HK-2 (cell line): ENCODE results near the gene LMTK2.
A peak's percentile ranks its signal among the peaks of the same experiment; 100 is the strongest.

Experiments used
- DNase-seq: peaks from one replicate; pipeline ENCODE4 v3.0.0-alpha.2; 2018; ENCODE audit not compliant: unreplicated experiment

Gene LMTK2

DNA sequence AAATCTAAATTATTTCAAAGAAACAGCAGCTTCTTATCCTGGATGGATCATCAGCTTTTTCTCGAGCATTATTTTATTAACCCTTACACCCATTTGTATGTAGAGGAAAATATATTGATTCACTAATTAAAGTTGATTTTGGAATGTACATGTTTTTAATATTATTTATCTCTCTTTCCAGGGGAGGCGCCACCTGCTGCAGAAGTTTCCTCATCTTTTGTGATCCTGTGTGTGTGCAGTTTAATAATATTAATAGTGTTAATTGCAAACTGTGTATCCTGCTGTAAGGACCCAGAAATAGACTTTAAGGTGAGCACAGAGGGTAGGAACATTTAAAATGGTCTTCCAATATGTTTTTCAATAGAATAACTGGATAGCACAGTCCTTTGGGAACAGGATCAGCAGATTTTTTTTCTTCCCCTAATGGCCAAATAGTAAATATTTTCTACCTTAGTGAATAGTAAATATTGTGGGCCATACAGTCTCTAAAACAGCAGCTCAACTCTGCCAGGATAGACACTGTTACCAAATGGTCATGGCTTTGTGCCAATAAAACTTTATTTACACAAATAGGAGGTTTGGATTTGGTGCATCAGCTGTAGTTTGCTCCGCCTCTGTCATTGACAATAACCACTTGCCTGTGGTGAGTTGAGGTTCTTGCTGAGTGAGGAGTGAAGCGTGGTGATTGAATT, 30.6 kb downstream of the LMTK2 start:
- DNase-seq = no peak

DNA sequence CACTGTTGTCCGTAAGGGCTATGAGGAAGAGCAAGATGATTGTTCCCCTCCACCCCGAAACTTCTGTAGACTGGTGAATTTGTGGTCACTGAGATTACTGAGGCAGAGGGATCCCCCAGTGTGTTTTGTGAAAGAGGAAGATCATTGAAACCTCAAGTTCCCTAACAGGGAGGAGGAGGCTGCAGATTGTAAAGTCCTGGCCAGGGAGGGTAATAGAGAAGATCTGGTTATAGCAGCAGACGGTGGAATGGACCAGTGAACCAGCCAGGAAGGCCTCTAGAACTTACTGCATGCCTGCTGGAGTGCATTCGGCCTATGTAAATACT, 31.1 kb downstream of the LMTK2 start:
- no peak for DNase-seq

DNA sequence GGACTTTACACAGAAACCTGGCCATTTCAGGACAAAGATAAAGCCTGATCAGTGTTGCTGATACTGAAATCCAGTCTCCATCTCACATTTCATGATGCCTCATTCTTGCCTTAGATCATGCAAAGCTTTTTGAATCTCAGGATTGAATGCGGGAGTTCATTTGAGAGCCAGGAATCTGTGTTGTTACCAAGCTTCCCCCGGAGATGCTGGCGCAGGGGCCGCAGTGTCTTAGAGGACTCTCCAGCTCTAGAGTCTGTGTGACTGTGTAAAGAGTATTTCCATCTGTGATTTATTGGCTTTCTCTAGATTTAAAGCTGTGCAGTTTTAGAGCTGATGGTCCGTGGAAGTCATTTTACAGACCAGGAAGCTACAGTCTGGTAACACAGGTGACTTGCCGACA, 32.0 kb downstream of the LMTK2 start:
- no peak for DNase-seq

DNA sequence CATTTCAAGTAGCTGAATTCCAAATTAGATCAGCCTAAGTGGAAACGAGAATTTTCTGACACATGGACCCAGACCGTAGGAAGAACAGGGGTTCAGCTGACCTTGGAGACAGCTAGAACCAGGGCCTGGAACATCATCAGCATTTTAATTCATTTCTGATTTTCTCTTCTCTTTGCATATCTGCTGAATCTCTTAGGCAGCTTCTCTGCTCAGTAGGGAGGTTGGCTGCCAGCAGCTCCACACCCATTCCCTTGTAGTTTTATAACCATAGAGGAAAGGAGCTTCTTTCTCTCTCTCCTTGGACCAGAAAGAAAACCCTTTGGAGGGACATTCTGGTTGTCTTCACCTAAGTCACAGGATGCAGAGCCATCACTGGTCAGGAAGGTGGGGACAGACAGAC, 36.0 kb downstream of the LMTK2 start:
- no peak for DNase-seq

DNA sequence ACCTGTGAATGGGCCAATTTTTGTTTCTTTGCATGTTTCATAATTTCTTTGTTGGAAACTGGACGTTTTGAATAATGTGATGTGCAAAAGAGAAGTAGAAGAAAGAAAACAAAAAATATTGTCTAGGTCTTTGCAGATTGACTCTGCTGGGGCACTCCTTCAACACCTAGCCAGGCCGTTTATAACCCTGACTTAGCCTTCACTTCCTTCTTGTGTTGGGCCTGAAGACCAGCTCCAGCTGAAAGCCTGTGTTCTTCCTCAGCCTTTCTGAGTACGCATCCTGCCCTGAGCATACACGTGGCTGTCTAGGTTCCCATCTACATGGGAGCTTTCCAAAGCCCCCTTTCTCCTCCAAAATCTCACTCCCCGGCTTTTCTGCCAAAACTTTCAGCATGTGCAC, 41.9 kb downstream of the LMTK2 start:
- no peak for DNase-seq

- DNase-seq = no peak
These were observed 42.5 kb downstream of the LMTK2 start for GRCh38 chr7:98149116-98149692.

- no peak for DNase-seq
These were observed 45.2 kb downstream of the LMTK2 start for GRCh38 chr7:98151884-98152283.

GRCh38 chr7:98156700-98157099, 50.0 kb downstream of the LMTK2 start:
- no peak for DNase-seq

DNA sequence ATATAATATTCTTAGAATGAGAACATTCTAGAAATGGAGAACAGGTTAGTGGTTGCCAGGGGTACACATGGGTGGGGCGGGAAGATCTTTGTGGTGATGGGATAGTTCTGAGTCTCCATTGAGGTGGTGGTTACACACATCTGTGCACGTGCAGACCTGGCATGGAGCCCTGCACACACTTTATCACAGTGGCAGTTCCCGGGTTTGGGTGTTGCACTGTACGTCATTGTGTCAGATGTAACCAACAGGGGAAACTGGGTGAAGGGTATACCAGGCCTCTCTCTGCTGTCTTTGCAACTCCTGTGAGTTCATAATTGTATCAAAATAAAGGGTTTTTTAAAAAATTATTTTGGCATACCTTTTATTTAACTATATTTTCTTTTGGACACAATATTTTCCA, 51.1 kb downstream of the LMTK2 start:
- DNase-seq = no peak

DNA sequence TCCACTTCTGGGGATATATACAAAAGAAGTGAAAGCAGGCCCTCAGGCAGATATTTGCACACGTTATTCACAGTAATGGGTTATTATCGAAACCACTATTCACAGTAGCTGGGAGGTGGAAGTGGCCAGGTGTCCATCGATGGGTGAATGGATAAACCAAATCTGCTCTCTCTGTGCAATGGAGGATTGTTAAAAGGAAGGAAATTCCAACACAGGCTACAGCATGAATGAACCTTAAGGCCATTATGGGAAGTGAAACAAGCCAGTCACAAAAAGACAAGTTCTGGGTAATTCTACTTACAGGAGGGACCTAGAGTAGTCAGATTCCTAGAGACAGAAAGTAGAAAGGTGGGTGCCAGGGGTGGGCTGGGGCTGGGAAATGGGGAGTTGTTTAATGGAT, 56.1 kb downstream of the LMTK2 start:
- no peak for DNase-seq

GRCh38 chr7:98163269-98163668, 56.6 kb downstream of the LMTK2 start:
- DNase-seq = no peak

DNA sequence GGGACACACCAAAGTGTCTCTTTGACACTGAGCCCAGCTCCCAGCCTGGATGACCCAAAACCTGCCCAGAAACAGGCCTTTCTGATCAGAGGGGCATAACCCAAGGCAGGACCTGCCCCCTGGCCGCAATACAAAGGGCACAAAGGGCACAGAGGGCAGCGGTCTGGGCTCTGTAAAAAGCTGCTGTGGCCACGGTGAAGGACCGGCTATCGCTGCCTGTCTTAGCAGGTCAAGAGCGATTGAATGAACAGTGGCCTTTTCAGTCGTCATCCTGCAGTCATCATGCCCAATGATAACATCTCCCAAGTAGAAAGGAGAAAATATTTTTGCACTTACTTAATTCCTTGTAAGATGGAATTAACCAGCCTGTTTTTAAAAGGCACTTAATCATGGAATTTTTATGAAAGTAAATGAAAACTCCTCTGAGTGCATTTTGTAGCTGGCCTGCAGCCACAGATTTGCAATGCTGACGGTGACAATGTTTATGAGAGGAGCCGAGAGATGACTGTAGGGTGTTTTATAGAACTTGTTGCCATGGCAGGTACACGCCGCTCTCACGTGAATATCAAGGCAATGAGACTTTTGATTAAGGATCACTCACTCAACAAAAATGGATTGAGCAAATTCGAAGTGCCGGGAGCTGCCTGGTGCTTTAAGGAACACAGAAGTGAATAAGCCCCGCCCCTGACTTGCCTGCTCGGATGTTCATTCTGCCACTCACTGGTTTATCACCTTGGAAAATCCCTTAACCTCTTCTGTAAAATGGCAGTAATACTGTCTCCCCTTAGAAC, 57.2 kb downstream of the LMTK2 start:
- no peak for DNase-seq

DNA sequence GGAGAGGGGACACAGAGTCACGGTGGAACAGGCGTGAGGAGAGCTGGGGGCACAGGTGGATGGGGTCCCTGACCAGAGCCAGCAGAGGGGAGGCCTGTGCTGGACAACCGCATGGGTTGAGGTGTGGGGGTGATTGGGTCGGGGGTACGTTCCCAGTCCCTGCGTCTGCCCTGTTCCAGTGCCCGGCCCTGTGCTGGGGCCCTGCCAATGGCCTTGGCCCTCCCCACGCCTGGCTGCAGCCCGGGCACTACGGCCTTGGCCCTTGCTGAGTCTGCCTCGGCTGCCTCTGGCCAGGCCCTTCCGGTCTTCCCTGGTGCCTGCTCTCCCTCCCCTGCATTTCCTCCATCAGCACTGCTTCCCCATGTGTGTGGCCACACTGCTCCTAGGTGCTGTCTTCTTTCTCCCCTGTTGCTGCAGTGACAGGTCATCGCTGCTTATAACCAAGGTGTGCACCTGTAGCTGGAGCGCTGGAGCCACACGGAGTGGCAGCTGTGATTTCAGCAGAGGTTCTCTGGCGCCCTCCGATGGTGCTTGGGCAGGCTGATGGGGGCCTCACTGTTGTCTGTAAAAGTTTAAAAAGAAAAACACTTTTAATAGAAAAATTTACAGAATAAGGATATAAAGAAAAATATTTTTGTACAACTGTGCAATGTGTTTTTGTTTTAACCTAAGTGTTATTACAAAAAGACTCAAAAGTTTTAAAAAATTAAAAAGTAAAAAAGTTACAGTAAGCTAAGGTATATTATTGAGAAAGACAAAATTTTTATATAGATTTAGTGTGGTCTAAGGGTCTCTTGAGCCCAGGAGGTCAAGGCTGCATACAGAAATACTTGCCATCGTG, 59.4 kb downstream of the LMTK2 start:
- DNase-seq = peak; percentile 55

DNA sequence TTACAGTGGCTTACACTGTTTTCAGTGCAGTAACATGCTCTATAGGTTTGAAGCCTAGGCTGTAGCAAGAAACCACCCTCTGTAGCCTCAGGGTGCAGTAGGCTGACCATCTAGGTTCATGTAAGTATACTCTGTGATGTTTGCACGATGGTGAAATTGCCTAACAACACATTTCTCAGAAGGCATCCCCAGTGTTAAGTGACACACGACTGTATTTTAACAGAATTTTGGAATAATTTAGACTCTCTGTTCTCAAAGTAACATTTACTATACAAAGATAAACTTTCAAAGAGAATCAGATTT, 60.0 kb downstream of the LMTK2 start:
- no peak for DNase-seq

GRCh38 chr7:98167653-98168052, 61.0 kb downstream of the LMTK2 start:
- no peak for DNase-seq

DNA sequence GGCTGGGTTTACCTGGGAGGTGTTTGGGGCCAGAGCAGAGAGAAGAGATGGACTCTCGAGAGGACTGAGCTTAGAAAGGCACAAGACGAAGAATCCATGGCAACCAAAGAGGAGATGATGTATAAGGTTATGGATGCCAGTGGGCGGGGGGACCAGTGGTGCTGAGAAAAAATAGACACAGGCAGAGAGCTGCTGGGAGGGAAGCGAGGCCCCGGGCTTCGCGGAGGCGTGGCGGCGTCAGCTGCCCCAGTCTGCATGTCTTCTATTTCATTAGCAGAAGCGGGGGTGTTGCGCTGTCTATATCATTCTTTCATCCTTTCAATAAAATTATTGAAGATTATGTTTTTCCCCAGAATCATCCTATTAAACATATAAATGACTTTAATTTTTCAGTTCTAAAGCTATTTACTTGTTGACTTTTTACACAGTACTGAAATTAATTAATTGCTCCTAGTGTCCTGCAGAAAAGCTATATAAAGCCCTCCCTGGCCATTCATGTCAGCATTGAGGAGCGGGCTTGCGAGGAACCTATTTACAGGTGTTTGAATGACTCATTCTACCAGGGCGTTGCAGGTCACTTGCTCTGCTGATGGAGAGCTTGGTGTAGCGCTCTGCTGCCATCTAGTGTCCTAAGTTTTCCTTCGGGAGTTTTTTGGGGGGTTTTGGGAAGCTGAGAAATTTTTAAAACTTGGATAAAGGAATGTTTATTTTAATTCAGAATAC, 61.7 kb downstream of the LMTK2 start:
- DNase-seq = peak; percentile 40

GRCh38 chr7:98168904-98169621, 62.4 kb downstream of the LMTK2 start:
- no peak for DNase-seq

GRCh38 chr7:98170966-98171365, 64.3 kb downstream of the LMTK2 start:
- DNase-seq = no peak

GRCh38 chr7:98171449-98171848, 64.8 kb downstream of the LMTK2 start:
- DNase-seq = no peak

DNA sequence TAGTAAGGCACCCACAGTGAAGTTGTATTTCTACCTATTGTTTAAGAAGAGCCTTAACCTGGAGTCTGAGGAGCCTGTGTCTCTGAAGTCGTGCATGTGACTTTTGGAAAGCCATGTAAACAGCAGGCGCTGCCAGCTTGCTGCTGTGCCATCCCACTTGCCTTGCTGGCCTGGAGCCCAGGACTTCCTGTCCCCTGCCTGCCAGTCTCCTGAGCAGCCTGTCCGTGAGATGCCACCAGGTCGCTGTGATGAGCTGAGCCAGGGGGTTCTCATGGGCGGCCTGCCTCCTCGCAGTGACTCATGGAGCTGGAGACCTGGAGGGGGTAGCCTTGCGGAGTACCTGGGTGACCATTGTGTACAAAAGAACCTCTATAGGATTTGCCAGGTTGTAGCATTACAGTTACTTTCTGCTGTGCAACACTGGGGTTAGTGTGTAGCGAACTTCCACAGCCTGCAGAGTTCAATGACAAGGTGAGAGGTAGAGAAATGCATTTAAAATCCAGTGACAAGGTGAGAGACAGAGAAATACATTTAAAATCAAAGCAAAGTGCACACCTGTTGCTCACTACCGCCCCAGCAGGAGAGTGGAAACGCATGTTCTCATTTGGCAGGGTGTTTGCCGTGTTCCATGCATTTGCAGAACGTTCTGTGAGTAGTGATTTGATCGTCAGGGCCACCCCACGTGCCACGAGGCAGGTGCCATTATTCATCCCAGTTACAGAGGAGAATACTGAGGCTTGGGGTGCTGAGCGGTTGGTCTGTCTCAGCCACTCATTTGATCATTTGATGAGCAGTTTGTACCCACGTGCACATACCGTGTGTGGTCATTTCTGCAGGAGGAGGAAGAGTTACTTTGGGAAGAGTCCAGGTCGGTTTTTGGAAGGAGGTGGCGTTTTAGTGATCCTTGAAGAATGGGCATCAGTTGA, 67.9 kb downstream of the LMTK2 start:
- DNase-seq = no peak
